SU-DHL-6 (cell line): ENCODE data around the gene GPATCH4.

Source experiments
- H2AFZ ChIP-seq: fragments of 200-600 bp; sonication (generic); 2 replicates; pipeline ENCODE4 v1.6.1; 2014; ENCODE audit warnings: low read depth, mild to moderate bottlenecking, moderate library complexity, mixed read lengths, antibody characterized with exemption, low read length; ENCODE audit not compliant: severe bottlenecking
- H3F3A ChIP-seq: fragments of 200-600 bp; shearing (Covaris generic); 2 replicates; pipeline ENCODE4 v1.6.0; 2016; ENCODE audit warnings: antibody characterized with exemption, mild to moderate bottlenecking; ENCODE audit not compliant: insufficient read depth
- H3K27ac ChIP-seq: fragments of 200-600 bp; sonication (generic); 2 replicates; pipeline ENCODE4 v1.5.1; 2016; ENCODE audit warnings: low read depth, mild to moderate bottlenecking, low read length, moderate library complexity, mixed read lengths
- H3K27me3 ChIP-seq: fragments of 200-600 bp; sonication (generic), shearing (Covaris generic); 2 replicates; pipeline ENCODE4 v1.6.0; 2014; ENCODE audit warnings: mild to moderate bottlenecking, low read length
- H3K36me3 ChIP-seq: fragments of 200-600 bp; sonication (generic); 2 replicates; pipeline ENCODE4 v1.6.1; 2014; ENCODE audit warnings: mild to moderate bottlenecking, low read length, mixed read lengths
- H3K4me2 ChIP-seq: fragments of 300-600, 200-600 bp; shearing (Covaris generic), sonication (generic); 2 replicates; pipeline ENCODE4 v1.6.0; 2014; ENCODE audit warnings: low read length, low read depth, mild to moderate bottlenecking; ENCODE audit not compliant: poor library complexity, severe bottlenecking
- H3K4me3 ChIP-seq: fragments of 200-600 bp; sonication (generic); 2 replicates; pipeline ENCODE4 v1.5.1; 2014; ENCODE audit warnings: antibody characterized with exemption, low read length, mild to moderate bottlenecking, mixed read lengths; ENCODE audit not compliant: insufficient read depth, poor library complexity, severe bottlenecking
- H3K79me2 ChIP-seq: fragments of 200-600 bp; sonication (generic); 2 replicates; pipeline ENCODE4 v1.6.1; 2014; ENCODE audit warnings: mild to moderate bottlenecking, low read length, moderate library complexity; ENCODE audit not compliant: insufficient read depth
- H3K9ac ChIP-seq: fragments of 200-600 bp; sonication (generic); 2 replicates; pipeline ENCODE4 v1.7.0; 2014; ENCODE audit warnings: mild to moderate bottlenecking, low read length
- H3K9me2 ChIP-seq: fragments of 200-600 bp; sonication (generic); replicated peaks from 2 replicates; pipeline ENCODE4 v1.6.1; 2014; ENCODE audit warnings: low read length; ENCODE audit not compliant: insufficient read depth
- H3K9me3 ChIP-seq: fragments of 200-600 bp; sonication (generic); 2 replicates; pipeline ENCODE4 v1.6.1; 2014; ENCODE audit warnings: low read length, mixed read lengths; ENCODE audit not compliant: insufficient read depth
- H4K20me1 ChIP-seq: fragments of 200-600 bp; sonication (generic); 2 replicates; pipeline ENCODE4 v1.6.1; 2014; ENCODE audit warnings: low read depth, mild to moderate bottlenecking, antibody characterized with exemption, low read length, moderate library complexity, mixed read lengths
- CTCF ChIP-seq: fragments of 200-600 bp; sonication (generic); IDR thresholded peaks from one replicate; pipeline ENCODE4 v1.5.1; 2017; ENCODE audit warnings: antibody characterized with exemption, mild to moderate bottlenecking, low read length, moderate library complexity; ENCODE audit not compliant: insufficient read depth, poor library complexity, severe bottlenecking
- EZH2phosphoT487 ChIP-seq: fragments of 200-600 bp; sonication (generic), shearing (Covaris generic); conservative IDR thresholded peaks from 2 replicates; pipeline ENCODE4 v1.6.1; 2018; ENCODE audit warnings: mild to moderate bottlenecking, antibody characterized with exemption, low read length, moderate library complexity, mixed read lengths

The GPATCH4 gene

GRCh38 chr1:156565519-156565918, 35.8 kb downstream of the GPATCH4 start:
- no peak overlapping the region for H3K27ac ChIP-seq
- TF ChIP-seq CTCF (no peak), EZH2phosphoT487 (no peak)
- no peaks in the 10 kb centered on the region for H3K27me3 ChIP-seq
- H3K4me2 ChIP-seq: no peak overlapping the region
- H3K79me2 ChIP-seq: no peaks in the 10 kb centered on the region
- H3K9me3 ChIP-seq: no peaks in the 10 kb centered on the region
- no peak overlapping the region for H3K4me3 ChIP-seq
- H4K20me1 ChIP-seq: no peaks in the 10 kb centered on the region
- no peaks in the 10 kb centered on the region for H3K36me3 ChIP-seq
- H3F3A ChIP-seq: no peaks in the 10 kb centered on the region
- no peak overlapping the region for H2AFZ ChIP-seq
- no peaks in the 10 kb centered on the region for H3K9me2 ChIP-seq
- H3K9ac ChIP-seq: no peak overlapping the region

- TF ChIP-seq EZH2phosphoT487 (no peak), CTCF (no peak)
- no peak overlapping the region for H2AFZ ChIP-seq
- no peak overlapping the region for H3K27ac ChIP-seq
- no peaks in the 10 kb centered on the region for H3K79me2 ChIP-seq
- no peaks in the 10 kb centered on the region for H4K20me1 ChIP-seq
- H3K36me3 ChIP-seq: no peaks in the 10 kb centered on the region
- H3K9me3 ChIP-seq: no peaks in the 10 kb centered on the region
- no peaks in the 10 kb centered on the region for H3F3A ChIP-seq
- no peak overlapping the region for H3K9ac ChIP-seq
- no peak overlapping the region for H3K4me3 ChIP-seq
- no peak overlapping the region for H3K4me2 ChIP-seq
- H3K9me2 ChIP-seq: no peaks in the 10 kb centered on the region
- H3K27me3 ChIP-seq: no peaks in the 10 kb centered on the region
Observed at GRCh38 chr1:156560585-156561163, 40.6 kb downstream of the GPATCH4 start.

GRCh38 chr1:156559797-156560385, 41.4 kb downstream of the GPATCH4 start:
- Histone ChIP-seq H3K79me2 (no peaks in the 10 kb centered on the region), H3K27me3 (no peaks in the 10 kb centered on the region), H3K36me3 (no peaks in the 10 kb centered on the region), H3K27ac (no peak overlapping the region), H4K20me1 (no peaks in the 10 kb centered on the region), H3F3A (no peaks in the 10 kb centered on the region), H3K9me2 (no peaks in the 10 kb centered on the region), H3K4me2 (no peak overlapping the region), H3K9me3 (no peaks in the 10 kb centered on the region), H2AFZ (no peak overlapping the region), H3K9ac (no peak overlapping the region), H3K4me3 (no peak overlapping the region)
- TF ChIP-seq CTCF: no peak
- TF ChIP-seq EZH2phosphoT487: no peak
